ENCODE results near the gene PDSS1. TPM values are rescaled to one million over a fixed set of nuclear protein-coding genes. Genes with fewer than 3 reads are reported as not detected.

Gene PDSS1
- total and polyA plus RNA-seq, 9 of the 15 experiments (the other 6 are each of a cell fraction or from before 2014, with no cell fraction given) = 11.0 to 59.5 (median 45.3) TPM

DNA sequence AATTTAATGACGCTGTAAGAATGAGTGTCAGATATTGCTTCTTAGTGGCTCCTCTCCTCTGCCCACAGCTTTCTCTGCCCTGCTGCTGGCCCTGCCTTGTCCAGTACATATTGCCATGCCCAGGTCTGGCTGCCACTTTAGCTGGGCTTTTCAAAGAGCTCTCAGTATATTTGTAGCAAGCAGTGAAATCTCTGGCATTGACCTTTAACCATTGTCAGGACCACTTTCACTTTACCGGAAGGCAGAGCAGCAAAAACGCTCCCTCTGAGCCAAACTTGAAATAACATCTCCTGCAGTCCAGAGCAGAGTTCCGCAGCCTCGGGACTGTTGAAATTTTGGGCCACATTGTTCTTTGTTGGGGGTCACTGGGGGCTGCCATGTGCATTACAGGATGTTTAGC is 13.8 kb downstream of the PDSS1 start:
- CTCF ChIA-PET (ENCODE audit: low intra/inter-chr PET ratio) = no interaction called here
- no peak overlapping the region for H3K4me3 ChIP-seq
- in situ Hi-C loops (cut with MboI) = no loop called here
- BruUV-seq (replicated peaks) = no TSS peak
- H3K27ac ChIP-seq (ENCODE audit: extremely low read depth, low read depth, low read length) = no peak overlapping the region
- no peaks in the 10 kb centered on the region; the same call in 2 of the 3 replicates for H3K79me2 ChIP-seq (ENCODE audit: control insufficient read depth, insufficient read depth, low read length)
- no peak for FAIRE-seq
- TF ChIP-seq ZNF740 (CRISPR knock-in tag; IDR thresholded peaks at IDR 0.05) (no peak), ZNF740 (tag; IDR thresholded peaks at IDR 0.05) (no peak), GTF2F1 (IDR thresholded peaks at IDR 0.05; ENCODE audit: low read depth, low read length) (no peak), MTA1 (IDR thresholded peaks at IDR 0.05; ENCODE audit: borderline replicate concordance) (no peak), ATF7 (IDR thresholded peaks at IDR 0.05) (no peak), PURB (CRISPR knock-in tag; IDR thresholded peaks at IDR 0.05; ENCODE audit: low read depth) (no peak), HNRNPK (IDR thresholded peaks at IDR 0.05; ENCODE audit: low read depth, low read length, poor library complexity, severe bottlenecking) (no peak), HBP1 (CRISPR knock-in tag; IDR thresholded peaks at IDR 0.05) (no peak), NR1H2 (CRISPR knock-in tag; IDR thresholded peaks at IDR 0.05) (no peak), SAFB2 (IDR thresholded peaks at IDR 0.05; ENCODE audit: borderline replicate concordance, low read depth, low read length, severe bottlenecking) (no peak), TRIM25 (IDR thresholded peaks at IDR 0.05; ENCODE audit: borderline replicate concordance) (no peak), ZNF3 (CRISPR knock-in tag; IDR thresholded peaks at IDR 0.05) (no peak), CHD4 (IDR thresholded peaks at IDR 0.05; ENCODE audit: insufficient read depth, insufficient replicate concordance, low read depth, low read length, poor library complexity, severe bottlenecking) (no peak), ZBTB1 (CRISPR knock-in tag; IDR thresholded peaks at IDR 0.05; ENCODE audit: borderline replicate concordance, low read depth) (no peak)
- TF ChIP-seq, protein P1, sequence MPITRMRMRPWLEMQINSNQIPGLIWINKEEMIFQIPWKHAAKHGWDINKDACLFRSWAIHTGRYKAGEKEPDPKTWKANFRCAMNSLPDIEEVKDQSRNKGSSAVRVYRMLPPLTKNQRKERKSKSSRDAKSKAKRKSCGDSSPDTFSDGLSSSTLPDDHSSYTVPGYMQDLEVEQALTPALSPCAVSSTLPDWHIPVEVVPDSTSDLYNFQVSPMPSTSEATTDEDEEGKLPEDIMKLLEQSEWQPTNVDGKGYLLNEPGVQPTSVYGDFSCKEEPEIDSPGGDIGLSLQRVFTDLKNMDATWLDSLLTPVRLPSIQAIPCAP (CRISPR knock-in tag; IDR thresholded peaks at IDR 0.05; ENCODE audit: borderline replicate concordance) = no peak
- H3K4me1 ChIP-seq (replicated peaks in 1 of 2; ENCODE audit: control insufficient read depth in 2 of 2, insufficient read depth in 2 of 2, low read length in 2 of 2) = no peaks in the 10 kb centered on the region
- H2AFZ ChIP-seq (ENCODE audit: low read depth, low read length) = no peak overlapping the region
- H3K36me3 ChIP-seq (ENCODE audit: control insufficient read depth, insufficient read depth, low read length) = peaks cover 60% of the 10 kb centered on the region
- intact Hi-C loops (cut with micrococcal nuclease) = no loop called here
- no peak overlapping the region for H3K4me2 ChIP-seq (ENCODE audit: insufficient read depth, low read length)
- ATAC-seq = no peak
- POLR2A ChIA-PET = no interaction called here
- DNase-seq (ENCODE audit: extremely low read depth in 1 of 4, low spot score in 3 of 4) = no peak
- H3K9me3 ChIP-seq (replicated peaks; ENCODE audit: control insufficient read depth, insufficient read depth, low read depth, low read length) = no peaks in the 10 kb centered on the region
- H3K9ac ChIP-seq (ENCODE audit: insufficient read depth in 1 of 2, low read depth in 2 of 2, low read length in 2 of 2) = no peak overlapping the region
- H4K20me1 ChIP-seq (replicated peaks; ENCODE audit: control insufficient read depth, insufficient read depth, low read length) = no peaks in the 10 kb centered on the region
- H3K27me3 ChIP-seq (ENCODE audit: control insufficient read depth in 2 of 2, insufficient read depth in 2 of 2, low read length in 2 of 2) = no peaks in the 10 kb centered on the region
- H3K9me1 ChIP-seq (ENCODE audit: control insufficient read depth, insufficient read depth, low read length) = no peaks in the 10 kb centered on the region
- no CpG with 5 or more reads among the region's 5 CpGs for WGBS (ENCODE audit: insufficient coverage, low coverage, missing lambda C conversion rate)

All from K562 (cell line).